IMR-90 (cell line): ENCODE measurements around the gene ACLY. TPM values are rescaled to one million over a fixed set of nuclear protein-coding genes. Genes with fewer than 3 reads are reported as not detected.
A peak's percentile ranks its signal among the peaks of the same experiment; 100 is the strongest.

Experiments used
- ATAC-seq: fragments of 200-7000 bp; cut with Tn5 transposase; 2 replicates; pipeline ENCODE4 v1.9.1; 2020; ENCODE audit warnings: low read depth, mild to moderate bottlenecking, moderate library complexity
- BruUV-seq: library from RNA; stranded (reverse); fragments of 400-500 nt; replicated peaks from 2 replicates; lab custom pipeline; 2021; lab: Mats Ljungman, UMichigan
- CTCF ChIA-PET: fragments of 300-600 bp; formaldehyde crosslinking; extraction: SDS; loops from one replicate; lab custom pipeline; 2021; ENCODE audit warnings: antibody characterized with exemption; lab: Yijun Ruan, JAX
- POLR2A ChIA-PET: fragments of 300-600 bp; sonication (Branson Sonifier 250); formaldehyde crosslinking; loops from one replicate; lab custom pipeline; 2022; ENCODE audit warnings: antibody characterized with exemption; ENCODE audit not compliant: unreplicated experiment; lab: Charles Lee
- DNase-seq: peaks from one replicate; pipeline ENCODE4 v3.0.0; 2013
- H2AFZ ChIP-seq: replicated peaks from 2 replicates; pipeline ENCODE3; 2013; ENCODE audit warnings: low read length, mild to moderate bottlenecking; ENCODE audit not compliant: poor library complexity
- H2AK5ac ChIP-seq: 2 replicates; pipeline ENCODE4 v1.6.1; 2013; ENCODE audit warnings: low read depth, low read length, inconsistent platforms
- H2AK9ac ChIP-seq: replicated peaks from 2 replicates; pipeline ENCODE3; 2013; ENCODE audit warnings: mild to moderate bottlenecking, low read depth, low read length, moderate library complexity; ENCODE audit not compliant: poor library complexity
- H2BK120ac ChIP-seq: 2 replicates; pipeline ENCODE4 v1.6.1; 2013; ENCODE audit warnings: low read depth, low read length, inconsistent platforms
- H2BK15ac ChIP-seq: 3 replicates; pipeline ENCODE4 v1.6.1; 2013; ENCODE audit warnings: low read depth, low read length, inconsistent platforms
- H2BK20ac ChIP-seq: 2 replicates; pipeline ENCODE4 v1.6.1; 2013; ENCODE audit warnings: low read depth, mild to moderate bottlenecking, inconsistent platforms, low read length, moderate library complexity
- H2BK5ac ChIP-seq: 2 replicates; pipeline ENCODE4 v1.6.1; 2013; ENCODE audit warnings: mild to moderate bottlenecking, low read depth, low read length, inconsistent platforms; ENCODE audit not compliant: poor library complexity, severe bottlenecking
- H3K14ac ChIP-seq: replicated peaks from 2 replicates; pipeline ENCODE4 v1.6.1; 2013; ENCODE audit warnings: low read depth, low read length, inconsistent platforms
- H3K18ac ChIP-seq: 2 replicates; pipeline ENCODE4 v1.6.1; 2013; ENCODE audit warnings: low read depth, low read length, control low read depth
- H3K23ac ChIP-seq: 2 replicates; pipeline ENCODE4 v1.6.1; 2013; ENCODE audit warnings: low read depth, low read length, inconsistent platforms
- H3K27ac ChIP-seq: 2 replicates; pipeline ENCODE4 v1.5.1; 2013; ENCODE audit warnings: mild to moderate bottlenecking, control low read depth, low read length; ENCODE audit not compliant: insufficient read depth
- H3K27me3 ChIP-seq: 2 replicates; pipeline ENCODE4 v1.6.1; 2013; ENCODE audit warnings: low read length; ENCODE audit not compliant: control insufficient read depth, insufficient read depth
- H3K36me3 ChIP-seq: 2 replicates; pipeline ENCODE4 v1.6.1; 2013; ENCODE audit warnings: low read length, mixed read lengths; ENCODE audit not compliant: control insufficient read depth, insufficient read depth
- H3K4ac ChIP-seq: 2 replicates; pipeline ENCODE4 v1.6.1; 2013; ENCODE audit warnings: low read depth, low read length, inconsistent platforms
- H3K4me1 ChIP-seq: 2 replicates; pipeline ENCODE4 v1.6.1; 2013; ENCODE audit warnings: low read length, mixed read lengths; ENCODE audit not compliant: control insufficient read depth, insufficient read depth
- H3K4me2 ChIP-seq: 2 replicates; pipeline ENCODE4 v1.6.1; 2013; ENCODE audit warnings: low read depth, mild to moderate bottlenecking, control low read depth, low read length, moderate library complexity
- H3K4me3 ChIP-seq: 2 replicates; pipeline ENCODE4 v1.5.1; 2013; ENCODE audit warnings: low read depth, mild to moderate bottlenecking, control low read depth, low read length, moderate library complexity; ENCODE audit not compliant: insufficient read depth
- H3K56ac ChIP-seq: 2 replicates; pipeline ENCODE4 v1.6.1; 2013; ENCODE audit warnings: low read length, inconsistent platforms; ENCODE audit not compliant: insufficient read depth; ENCODE audit errors: extremely low read depth
- H3K79me1 ChIP-seq, 2 experiments: 2 replicates each; pipeline ENCODE4 v1.6.1; 2013; ENCODE audit warnings: low read length in 2 of 2, inconsistent platforms in 1 of 2, low read depth in 1 of 2
- H3K9ac ChIP-seq: 2 replicates; pipeline ENCODE4 v1.6.1; 2013; ENCODE audit warnings: low read depth, low read length, control low read depth
- H3K9me1 ChIP-seq: 2 replicates; pipeline ENCODE4 v1.6.1; 2013; ENCODE audit warnings: low read length, inconsistent platforms; ENCODE audit not compliant: insufficient read depth
- H3K9me3 ChIP-seq: 2 replicates; pipeline ENCODE4 v1.6.1; 2013; ENCODE audit warnings: low read length; ENCODE audit not compliant: control insufficient read depth, insufficient read depth
- H4K20me1 ChIP-seq: 2 replicates; pipeline ENCODE4 v1.6.1; 2013; ENCODE audit warnings: low read length, inconsistent platforms; ENCODE audit not compliant: insufficient read depth
- H4K5ac ChIP-seq: 2 replicates; pipeline ENCODE4 v1.6.1; 2013; ENCODE audit warnings: mild to moderate bottlenecking, low read depth, low read length, control low read depth
- H4K8ac ChIP-seq, 2 experiments: 2 replicates each; pipeline ENCODE4 v1.6.1; 2013; ENCODE audit warnings: low read depth in 2 of 2, low read length in 2 of 2, control low read depth in 1 of 2, inconsistent platforms in 1 of 2
- H4K91ac ChIP-seq: 2 replicates; pipeline ENCODE4 v1.6.1; 2013; ENCODE audit warnings: low read depth, low read length, inconsistent platforms; ENCODE audit not compliant: insufficient read depth
- BHLHE40 ChIP-seq: fragments of 150-350 bp; IDR thresholded peaks from 2 replicates; pipeline ENCODE4 v1.6.1; 2016; ENCODE audit warnings: mild to moderate bottlenecking, low read depth, low read length
- CEBPB ChIP-seq: IDR thresholded peaks from 2 replicates; pipeline ENCODE4 v1.6.1; 2012; ENCODE audit warnings: low read depth, low read length, improper control_type of control experiment
- CHD1 ChIP-seq: IDR thresholded peaks from 2 replicates; pipeline ENCODE4 v1.6.1; 2012; ENCODE audit warnings: low read depth, low read length, improper control_type of control experiment
- MAZ ChIP-seq: IDR thresholded peaks from 2 replicates; pipeline ENCODE4 v1.6.1; 2012; ENCODE audit warnings: low read depth, mild to moderate bottlenecking, low read length, improper control_type of control experiment, moderate library complexity, borderline replicate concordance
- MXI1 ChIP-seq: IDR thresholded peaks from 2 replicates; pipeline ENCODE4 v1.6.1; 2012; ENCODE audit warnings: low read depth, mild to moderate bottlenecking, low read length, moderate library complexity, borderline replicate concordance
- NFE2L2 ChIP-seq: fragments of 150-350 bp; IDR thresholded peaks from 2 replicates; pipeline ENCODE4 v1.6.1; 2016; ENCODE audit warnings: low read depth, mild to moderate bottlenecking, low read length
- POLR2A ChIP-seq: IDR thresholded peaks from 2 replicates; pipeline ENCODE4 v1.6.1; 2012; ENCODE audit warnings: mild to moderate bottlenecking, low read depth, low read length
- RCOR1 ChIP-seq: IDR thresholded peaks from 2 replicates; pipeline ENCODE4 v1.6.1; 2012; ENCODE audit warnings: mild to moderate bottlenecking, low read length, improper control_type of control experiment; ENCODE audit not compliant: insufficient replicate concordance
- RFX5 ChIP-seq: IDR thresholded peaks from 2 replicates; pipeline ENCODE4 v1.8.0; 2012; ENCODE audit warnings: low read depth, mild to moderate bottlenecking, low read length, moderate library complexity
- WGBS, 2 experiments: methylation state at CpG; one replicate each; pipeline versions ENCODE4 v1.1.5 to v1.1.7; 2013; ENCODE audit warnings: missing lambda C conversion rate in 2 of 2; ENCODE audit not compliant: insufficient read length in 1 of 2; ENCODE audit errors: extremely low coverage in 2 of 2; 5-methylcytosine and 5-hydroxymethylcytosine counted together
- dilution Hi-C: fragments of 300-500 bp; cut with HindIII; formaldehyde crosslinking; loops from one replicate; pipeline ENCODE4 v1.14.3; 2018; ENCODE audit warnings: low sequenced_read_pairs; ENCODE audit not compliant: unreplicated experiment
- in situ Hi-C: fragments of 300-500 bp; cut with MboI; formaldehyde crosslinking; loops from 3 replicates; pipeline ENCODE4 v1.14.3; 2019; ENCODE audit warnings: low sequenced_read_pairs, inconsistent platforms, mixed read lengths
- intact Hi-C: fragments of 100-400 bp; cut with micrococcal nuclease; formaldehyde crosslinking; loops from 2 replicates; pipeline ENCODE4 v1.10.0; 2022
- polyA plus RNA-seq, 3 experiments: library from polyadenylated mRNA; depleted of rRNA; stranded (reverse); fragments of >200 nt; gene quantifications; 2 replicates each; pipeline ENCODE4 v1.2.3, GENCODE V29; 2012; ENCODE audit warnings: low replicate concordance in 1 of 3
- total RNA-seq: library from RNA; depleted of rRNA; stranded (reverse); fragments of >200 nt; gene quantifications from 2 replicates; pipeline ENCODE4 v1.2.3, GENCODE V29; 2012
- TF ChIP-seq, protein P1 (sequence below): fragments of 150-350 bp; IDR thresholded peaks from 2 replicates; pipeline ENCODE4 v1.6.1; 2017; ENCODE audit warnings: mild to moderate bottlenecking, antibody characterized with exemption, low read length, low read depth

The ACLY gene
- total and polyA plus RNA-seq, 2 of the 4 experiments (the other 2 are of a cell fraction) = 167 to 230 TPM

- H3K9me3 ChIP-seq = no peaks in the 10 kb centered on the region
- H3K27me3 ChIP-seq = no peaks in the 10 kb centered on the region
- BruUV-seq = no TSS peak
- H3K4me1 ChIP-seq = peaks cover 21% of the 10 kb centered on the region
- no peak overlapping the region for H3K4me2 ChIP-seq
- H4K5ac ChIP-seq = no peak overlapping the region
- in situ Hi-C loops (no loop called here), dilution Hi-C loops (no loop called here), intact Hi-C loops (no loop called here)
- no peak overlapping the region for H2BK15ac ChIP-seq
- ChIA-PET POLR2A (no interaction called here), CTCF (no interaction called here)
- no peak overlapping the region for H3K23ac ChIP-seq
- H2BK5ac ChIP-seq = no peak overlapping the region
- H2BK120ac ChIP-seq = no peak overlapping the region
- ATAC-seq = no peak
- H4K8ac ChIP-seq = no peak overlapping the region
- no peak overlapping the region for H3K14ac ChIP-seq
- peaks cover 55 to 80% of the 10 kb centered on the region in 2 experiments for H3K79me1 ChIP-seq
- H4K91ac ChIP-seq = no peak overlapping the region
- WGBS, 2 experiments = 96% methylated on average over 4 of the region's 7 CpGs; no CpG with 5 or more reads in 1 of the 2 experiments
- no peak overlapping the region for H3K4me3 ChIP-seq
- no peak overlapping the region for H2AK5ac ChIP-seq
- H3K56ac ChIP-seq = no peak overlapping the region
- peak overlapping the region; percentile 7 for H2AFZ ChIP-seq
- no peak overlapping the region for H3K4ac ChIP-seq
- H2BK20ac ChIP-seq = no peak overlapping the region
- no peak overlapping the region for H3K18ac ChIP-seq
- peaks cover 77% of the 10 kb centered on the region for H3K36me3 ChIP-seq
- H4K20me1 ChIP-seq = peaks cover 22% of the 10 kb centered on the region
- no peak for DNase-seq
- peaks cover 24% of the 10 kb centered on the region for H3K9me1 ChIP-seq
- no peak overlapping the region for H3K27ac ChIP-seq
- TF ChIP-seq NFE2L2 (no peak), RFX5 (no peak), POLR2A (no peak), CEBPB (no peak), BHLHE40 (no peak), MXI1 (no peak), MAZ (no peak), CHD1 (no peak), RCOR1 (no peak)
- TF ChIP-seq, protein P1, sequence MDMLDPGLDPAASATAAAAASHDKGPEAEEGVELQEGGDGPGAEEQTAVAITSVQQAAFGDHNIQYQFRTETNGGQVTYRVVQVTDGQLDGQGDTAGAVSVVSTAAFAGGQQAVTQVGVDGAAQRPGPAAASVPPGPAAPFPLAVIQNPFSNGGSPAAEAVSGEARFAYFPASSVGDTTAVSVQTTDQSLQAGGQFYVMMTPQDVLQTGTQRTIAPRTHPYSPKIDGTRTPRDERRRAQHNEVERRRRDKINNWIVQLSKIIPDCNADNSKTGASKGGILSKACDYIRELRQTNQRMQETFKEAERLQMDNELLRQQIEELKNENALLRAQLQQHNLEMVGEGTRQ = no peak
- H3K9ac ChIP-seq = no peak overlapping the region
- no peak overlapping the region for H2AK9ac ChIP-seq
Measured at GRCh38 chr17:41904242-41904841, 14.4 kb downstream of the ACLY start.
